ENCODE results near the gene PTH1R.

PTH1R gene

DNA sequence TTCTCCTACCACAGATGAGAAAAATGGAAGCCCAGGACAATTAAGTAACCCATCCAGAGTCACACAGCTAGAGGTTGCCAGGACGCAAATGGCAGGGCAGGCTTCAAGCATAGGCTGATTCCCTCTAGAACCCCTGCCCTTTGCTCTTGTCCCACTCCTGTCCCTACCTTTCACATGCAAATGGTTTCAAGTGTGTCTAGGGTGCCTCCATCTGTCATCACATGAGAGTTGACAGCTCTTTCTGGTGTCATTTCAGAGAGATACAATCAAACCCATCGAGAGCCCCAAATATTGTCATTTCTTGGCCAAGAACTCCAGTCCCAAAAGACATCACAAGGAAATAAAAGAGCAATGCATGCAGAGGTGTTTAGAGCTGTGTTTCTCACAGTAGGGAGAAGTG is 75.3 kb downstream of the PTH1R start:
- DNase-seq, result no peak
